Thoracic aorta (tissue), 2 donors: Measurements from ENCODE around the gene KRT39. TPM values are rescaled to one million over a fixed set of nuclear protein-coding genes. Genes with fewer than 3 reads are reported as not detected.

Experiments used
- total RNA-seq, 2 donors: library from RNA; depleted of rRNA; stranded (reverse); fragments of >200 nt; gene quantifications; one replicate each; pipeline versions ENCODE4 v1.1.0 to v1.2.3, GENCODE V29; 2016

The KRT39 gene
- total RNA-seq, 2 donors from 2014 or later = not detected

Other genes with a start within 250 kb of the KRT39 start
- gene KRT25, start 211.6 kb downstream of the KRT39 start, total RNA-seq = not detected
- not detected for gene KRT26, start 194.7 kb downstream of the KRT39 start, total RNA-seq
- not detected for gene KRT27, start 184.4 kb downstream of the KRT39 start, total RNA-seq
- not detected for gene KRT28, start 167.0 kb downstream of the KRT39 start, total RNA-seq
- gene KRT10, start 144.3 kb downstream of the KRT39 start, total RNA-seq = 10 to 100 TPM in 1 of 2 donors, 1 to 10 TPM in 1; 2.3 to 13.5 TPM
- not detected for gene KRT12, start 99.7 kb downstream of the KRT39 start, total RNA-seq
- gene KRT20, start 81.7 kb downstream of the KRT39 start, total RNA-seq = 1 to 10 TPM in 1 of 2 donors, not detected in 1; 1.8 TPM
- under 1 TPM in 1 of 2 donors, not detected in 1; 0.54 TPM for gene KRT23, start 29.3 kb downstream of the KRT39 start, total RNA-seq
- gene KRT40, start 17.4 kb upstream of the KRT39 start, total RNA-seq = not detected
- not detected for gene KRTAP3-3, start 27.2 kb upstream of the KRT39 start, total RNA-seq
- not detected for gene KRTAP3-2, start 33.0 kb upstream of the KRT39 start, total RNA-seq
- not detected for gene KRTAP3-1, start 42.2 kb upstream of the KRT39 start, total RNA-seq
- not detected for gene KRTAP1-5, start 60.3 kb upstream of the KRT39 start, total RNA-seq
- gene KRTAP1-4, start 63.2 kb upstream of the KRT39 start, total RNA-seq = not detected
- not detected for gene KRTAP1-3, start 67.9 kb upstream of the KRT39 start, total RNA-seq
- gene KRTAP1-1, start 74.5 kb upstream of the KRT39 start, total RNA-seq = not detected
- not detected for gene KRTAP2-1, start 80.4 kb upstream of the KRT39 start, total RNA-seq
- not detected for gene KRTAP2-2, start 88.3 kb upstream of the KRT39 start, total RNA-seq
- not detected for gene KRTAP2-3, start 93.2 kb upstream of the KRT39 start, total RNA-seq
- gene KRTAP2-4, start 98.9 kb upstream of the KRT39 start, total RNA-seq = not detected
- gene KRTAP4-7, start 117.2 kb upstream of the KRT39 start, total RNA-seq = not detected
- gene KRTAP4-8, start 131.2 kb upstream of the KRT39 start, total RNA-seq = not detected
- not detected for gene KRTAP4-16, start 135.3 kb upstream of the KRT39 start, total RNA-seq
- gene KRTAP4-9, start 138.4 kb upstream of the KRT39 start, total RNA-seq = not detected
- gene KRTAP4-11, start 151.4 kb upstream of the KRT39 start, total RNA-seq = not detected
- gene KRTAP4-12, start 157.2 kb upstream of the KRT39 start, total RNA-seq = not detected
- not detected for gene KRTAP4-6, start 173.6 kb upstream of the KRT39 start, total RNA-seq
- gene KRTAP4-5, start 182.9 kb upstream of the KRT39 start, total RNA-seq = not detected
- gene KRTAP4-4, start 193.8 kb upstream of the KRT39 start, total RNA-seq = not detected
- gene KRTAP4-3, start 201.3 kb upstream of the KRT39 start, total RNA-seq = not detected
- not detected for gene KRTAP4-2, start 211.3 kb upstream of the KRT39 start, total RNA-seq
- gene KRTAP4-1, start 218.0 kb upstream of the KRT39 start, total RNA-seq = not detected
- not detected for gene KRTAP9-1, start 222.9 kb upstream of the KRT39 start, total RNA-seq